Lower leg skin (tissue), 3 donors: ENCODE results near the gene ZNF24.
A peak's percentile ranks its signal among the peaks of the same experiment; 100 is the strongest.

Experiments used
- POLR2A ChIP-seq, 2 donors: fragments of 450-650 bp; IDR thresholded peaks; one replicate each; pipeline ENCODE4 v1.6.1; 2016 to 2017; ENCODE audit warnings: antibody characterized with exemption in 2 of 2, mild to moderate bottlenecking in 1 of 2, moderate library complexity in 1 of 2
- TF ChIP-seq, protein P1 (sequence below), 3 donors: fragments of 450-650 bp; IDR thresholded peaks; one replicate each; pipeline ENCODE4 v1.5.1; 2016; ENCODE audit warnings: antibody characterized with exemption in 3 of 3, mild to moderate bottlenecking in 3 of 3, moderate library complexity in 2 of 3

DNA sequence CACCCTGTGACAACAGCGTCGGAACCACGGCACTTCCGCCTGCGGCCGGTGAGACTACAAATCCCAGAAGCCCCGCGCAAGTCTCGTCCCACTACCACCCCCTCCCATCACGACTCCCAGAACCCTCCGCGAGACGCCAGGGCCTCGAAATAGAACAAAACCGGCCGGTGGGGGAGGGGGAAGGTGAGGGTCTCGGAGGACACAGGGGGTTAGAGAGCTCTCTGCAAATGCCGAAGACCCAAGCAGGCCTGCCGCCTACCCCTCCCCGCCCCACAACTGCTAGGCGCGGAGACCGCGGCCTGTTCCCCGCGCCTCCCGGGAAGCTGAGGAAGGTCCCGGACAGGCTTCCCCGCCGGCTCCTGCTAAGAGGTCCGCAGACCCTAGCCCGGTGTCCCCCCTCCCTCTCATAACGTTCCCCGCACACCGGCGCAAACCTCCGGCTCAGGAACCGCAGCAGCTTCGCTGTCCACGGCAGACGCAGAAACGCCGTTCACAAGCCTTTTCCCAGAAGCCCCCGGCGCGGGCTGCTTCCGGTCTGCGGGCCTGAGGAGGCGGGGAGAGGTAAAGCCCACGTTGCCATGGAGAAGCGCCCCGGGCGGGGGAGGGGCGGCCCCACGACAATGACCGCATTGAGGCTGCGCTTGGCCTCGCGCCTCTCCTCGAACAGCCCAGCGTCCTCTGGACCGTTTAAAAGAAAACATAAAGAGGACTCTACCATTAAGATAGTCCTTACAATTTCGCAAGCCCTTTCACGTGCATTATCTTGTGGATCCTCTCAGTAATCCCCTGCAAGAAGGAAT, at the start of gene ZNF24:
- peak in 1 of 2 donors; percentile 16 for TF ChIP-seq POLR2A (IDR thresholded peaks at IDR 0.05)
- TF ChIP-seq, protein P1, sequence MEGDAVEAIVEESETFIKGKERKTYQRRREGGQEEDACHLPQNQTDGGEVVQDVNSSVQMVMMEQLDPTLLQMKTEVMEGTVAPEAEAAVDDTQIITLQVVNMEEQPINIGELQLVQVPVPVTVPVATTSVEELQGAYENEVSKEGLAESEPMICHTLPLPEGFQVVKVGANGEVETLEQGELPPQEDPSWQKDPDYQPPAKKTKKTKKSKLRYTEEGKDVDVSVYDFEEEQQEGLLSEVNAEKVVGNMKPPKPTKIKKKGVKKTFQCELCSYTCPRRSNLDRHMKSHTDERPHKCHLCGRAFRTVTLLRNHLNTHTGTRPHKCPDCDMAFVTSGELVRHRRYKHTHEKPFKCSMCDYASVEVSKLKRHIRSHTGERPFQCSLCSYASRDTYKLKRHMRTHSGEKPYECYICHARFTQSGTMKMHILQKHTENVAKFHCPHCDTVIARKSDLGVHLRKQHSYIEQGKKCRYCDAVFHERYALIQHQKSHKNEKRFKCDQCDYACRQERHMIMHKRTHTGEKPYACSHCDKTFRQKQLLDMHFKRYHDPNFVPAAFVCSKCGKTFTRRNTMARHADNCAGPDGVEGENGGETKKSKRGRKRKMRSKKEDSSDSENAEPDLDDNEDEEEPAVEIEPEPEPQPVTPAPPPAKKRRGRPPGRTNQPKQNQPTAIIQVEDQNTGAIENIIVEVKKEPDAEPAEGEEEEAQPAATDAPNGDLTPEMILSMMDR (IDR thresholded peaks at IDR 0.05): no peak
